Embryonic facial prominence (tissue), 1 donor: ENCODE results near the gene CLEC18C.
"Not testable (repeated sequence)": the region's sequence is repeated elsewhere in the genome, so short reads cannot be mapped to it uniquely, and the experiment has no call there.

Experiments
- DNase-seq: peaks from one replicate; pipeline ENCODE4 v3.0.0-alpha.2; 2016; ENCODE audit errors: extremely low spot score

The CLEC18C gene

GRCh38 chr16:70206382-70206781 lies 32.8 kb downstream of the CLEC18C start:
- not testable (repeated sequence) for DNase-seq

- not testable (repeated sequence) for DNase-seq
These were observed 45.0 kb downstream of the CLEC18C start for GRCh38 chr16:70218586-70218985.

GRCh38 chr16:70222574-70222973 lies 49.0 kb downstream of the CLEC18C start:
- DNase-seq, result not testable (repeated sequence)

- not testable (repeated sequence) for DNase-seq
These were observed 49.6 kb downstream of the CLEC18C start for GRCh38 chr16:70223216-70223615.

- not testable (repeated sequence) for DNase-seq
These were observed 50.5 kb downstream of the CLEC18C start for GRCh38 chr16:70223971-70224513.

GRCh38 chr16:70224645-70225044 lies 51.1 kb downstream of the CLEC18C start:
- not testable (repeated sequence) for DNase-seq

GRCh38 chr16:70225430-70225829 lies 51.8 kb downstream of the CLEC18C start:
- not testable (repeated sequence) for DNase-seq

- DNase-seq, result not testable (repeated sequence)
These were observed 52.4 kb downstream of the CLEC18C start for GRCh38 chr16:70226024-70226423.

GRCh38 chr16:70231831-70232230 lies 58.2 kb downstream of the CLEC18C start:
- not testable (repeated sequence) for DNase-seq
